ENCODE data around the gene LARGE1. TPM values are rescaled to one million over a fixed set of nuclear protein-coding genes. Genes with fewer than 3 reads are reported as not detected.
A peak's percentile ranks its signal among the peaks of the same experiment; 100 is the strongest.

The LARGE1 gene
- total and polyA plus RNA-seq, 5 donors, result 23.8 to 100.0 (median 73.1) TPM

DNA sequence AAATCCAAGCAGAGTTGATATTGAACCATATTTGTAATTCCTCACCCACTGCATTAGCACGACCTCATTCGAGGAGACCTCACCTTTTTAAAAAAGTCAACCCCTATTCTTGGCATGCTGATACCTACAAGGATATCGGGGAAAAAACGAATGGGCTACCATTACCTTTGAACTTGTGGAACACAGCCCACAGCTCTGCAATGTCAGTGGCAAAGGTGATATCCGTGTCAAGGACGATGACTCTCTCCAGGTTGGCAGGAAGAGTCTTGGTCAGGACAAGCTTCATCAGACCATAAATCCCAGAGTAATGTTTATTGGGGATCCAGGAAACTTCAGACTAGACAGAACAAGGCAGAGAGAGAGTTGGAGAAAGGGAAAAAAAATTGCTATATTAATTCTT is 355.6 kb downstream of the LARGE1 start:
- intact Hi-C loops (cut with DNase I), result no loop called here
- WGBS, result 88% methylated on average over 6 of the region's 6 CpGs
- no peaks in the 10 kb centered on the region for H3K9me3 ChIP-seq (ENCODE audit: control insufficient read depth, low read length)
- DNase-seq, result no peak
- no peak overlapping the region for H3K4me3 ChIP-seq (ENCODE audit: low read length)
- H3K4me1 ChIP-seq (ENCODE audit: control insufficient read depth, insufficient read depth, low read length), result peaks cover 7% of the 10 kb centered on the region
- no peak for ATAC-seq
- no peaks in the 10 kb centered on the region for H3K27me3 ChIP-seq (ENCODE audit: control insufficient read depth, insufficient read depth)
- no peak overlapping the region for H3K27ac ChIP-seq (ENCODE audit: low read length)

- Histone ChIP-seq H3K27ac (ENCODE audit: low read length) (no peak overlapping the region), H3K9me3 (ENCODE audit: control insufficient read depth, low read length) (no peaks in the 10 kb centered on the region), H3K27me3 (ENCODE audit: control insufficient read depth, insufficient read depth) (no peaks in the 10 kb centered on the region), H3K4me3 (ENCODE audit: low read length) (no peak overlapping the region), H3K4me1 (ENCODE audit: control insufficient read depth, insufficient read depth, low read length) (no peaks in the 10 kb centered on the region)
- intact Hi-C loops (cut with DNase I), result no loop called here
- no peak for ATAC-seq
- DNase-seq, result no peak
- 44% methylated on average over 14 of the region's 14 CpGs for WGBS
Observed at GRCh38 chr22:33563220-33563964, 356.9 kb downstream of the LARGE1 start.

DNA sequence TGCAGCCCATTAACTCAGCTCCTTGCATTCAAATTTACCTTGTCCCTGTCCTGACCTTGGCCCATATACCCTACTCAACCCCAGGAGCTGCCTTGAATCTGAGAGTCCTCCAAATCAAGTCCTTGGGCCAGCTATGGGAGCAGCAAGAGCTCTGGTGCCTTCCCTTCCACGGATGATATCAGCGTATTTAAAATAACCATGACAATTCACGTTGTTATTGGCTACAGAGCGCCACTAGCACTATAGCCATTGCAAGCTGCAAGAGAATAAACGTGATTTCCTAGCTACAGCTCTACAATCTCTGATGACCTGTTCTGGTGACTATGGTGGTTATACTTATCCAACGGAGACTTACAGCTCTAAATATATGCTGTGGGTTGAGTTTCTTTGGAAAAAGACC is 357.8 kb downstream of the LARGE1 start:
- H3K4me3 ChIP-seq (ENCODE audit: low read length), result no peak overlapping the region
- H3K4me1 ChIP-seq (ENCODE audit: control insufficient read depth, insufficient read depth, low read length), result no peaks in the 10 kb centered on the region
- intact Hi-C loops (cut with DNase I), result no loop called here
- H3K9me3 ChIP-seq (ENCODE audit: control insufficient read depth, low read length), result no peaks in the 10 kb centered on the region
- H3K27me3 ChIP-seq (ENCODE audit: control insufficient read depth, insufficient read depth), result no peaks in the 10 kb centered on the region
- 93% methylated on average over 6 of the region's 6 CpGs for WGBS
- DNase-seq (no peak), ATAC-seq (no peak)
- no peak overlapping the region for H3K27ac ChIP-seq (ENCODE audit: low read length)

DNA sequence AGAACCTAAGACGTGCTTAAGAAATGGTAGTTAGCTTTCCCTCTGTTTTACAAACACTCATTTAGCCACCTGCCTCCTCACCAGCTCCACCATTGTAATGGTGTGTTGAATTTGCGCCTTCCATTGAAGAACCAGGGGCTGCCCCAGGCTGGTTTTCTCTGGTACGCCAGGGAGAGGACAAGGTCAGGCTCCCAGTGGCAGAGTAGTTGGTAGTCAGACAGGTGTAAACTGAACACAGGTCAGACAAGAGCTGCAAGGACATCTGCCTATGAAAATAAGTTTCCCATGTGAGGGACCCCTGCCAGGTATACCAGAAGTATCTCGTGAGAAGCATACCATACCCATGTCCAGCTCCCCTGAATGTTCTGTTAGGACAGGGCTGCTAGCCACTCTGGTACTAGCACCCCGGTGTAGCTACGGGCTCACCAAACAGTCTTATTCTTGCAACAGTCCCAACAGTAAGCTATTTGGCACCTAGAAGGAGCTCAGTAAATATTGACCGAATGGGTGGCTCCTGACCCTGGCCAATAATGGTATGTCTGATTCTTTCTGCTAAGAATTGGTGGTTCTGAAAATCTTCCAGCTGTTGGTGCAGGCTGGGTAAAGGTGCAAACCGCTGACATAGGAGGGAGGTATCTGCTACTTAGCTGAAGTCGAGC is 359.0 kb downstream of the LARGE1 start:
- Histone ChIP-seq H3K4me1 (ENCODE audit: control insufficient read depth, insufficient read depth, low read length) (no peaks in the 10 kb centered on the region), H3K9me3 (ENCODE audit: control insufficient read depth, low read length) (no peaks in the 10 kb centered on the region), H3K27ac (ENCODE audit: low read length) (no peak overlapping the region), H3K4me3 (ENCODE audit: low read length) (no peak overlapping the region), H3K27me3 (ENCODE audit: control insufficient read depth, insufficient read depth) (no peaks in the 10 kb centered on the region)
- intact Hi-C loops (cut with DNase I), result no loop called here
- no peak for ATAC-seq
- no peak for DNase-seq
- WGBS, result 97% methylated on average over 9 of the region's 9 CpGs

- Histone ChIP-seq H3K4me1 (ENCODE audit: control insufficient read depth, insufficient read depth, low read length) (no peaks in the 10 kb centered on the region), H3K27me3 (ENCODE audit: control insufficient read depth, insufficient read depth) (no peaks in the 10 kb centered on the region), H3K27ac (ENCODE audit: low read length) (no peak overlapping the region), H3K9me3 (ENCODE audit: control insufficient read depth, low read length) (no peaks in the 10 kb centered on the region), H3K4me3 (ENCODE audit: low read length) (no peak overlapping the region)
- WGBS, result 95% methylated on average over 7 of the region's 7 CpGs
- DNase-seq, result no peak
- intact Hi-C loops (cut with DNase I), result no loop called here
- ATAC-seq, result no peak
Observed at GRCh38 chr22:33557836-33558235, 362.4 kb downstream of the LARGE1 start.

DNA sequence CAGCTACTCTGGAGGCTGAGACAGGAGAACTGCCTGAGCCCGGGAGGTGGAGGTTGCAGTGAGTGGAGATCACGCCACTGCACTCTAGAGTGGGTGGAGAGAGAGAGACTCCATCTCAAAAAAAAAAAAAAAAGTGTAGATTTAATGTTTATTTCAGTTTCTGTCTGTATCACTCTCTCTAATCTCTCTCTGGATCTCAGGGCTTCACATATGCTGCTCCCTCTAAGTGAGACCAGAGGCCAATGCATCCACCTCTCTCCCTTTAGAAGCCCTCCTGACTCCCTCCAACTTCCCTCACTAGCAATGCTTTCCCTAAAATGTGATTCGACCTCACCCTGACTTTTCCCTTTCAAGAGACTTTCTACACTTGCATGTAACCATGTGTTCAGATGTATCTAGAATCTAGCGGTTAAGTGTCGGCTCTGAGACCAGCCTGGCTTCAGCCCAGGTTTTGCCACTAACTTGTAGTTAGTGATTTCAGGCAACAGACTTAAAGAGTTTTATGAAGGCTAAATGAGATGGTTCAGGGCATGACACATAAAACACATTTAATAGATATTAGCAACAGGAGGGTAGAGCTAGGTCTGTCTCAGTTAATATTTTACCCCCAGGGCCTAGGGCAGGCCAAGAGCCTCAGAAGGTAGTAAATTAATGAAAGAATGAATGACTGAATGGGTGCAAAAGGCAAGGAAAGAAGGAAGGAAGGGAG is 364.3 kb downstream of the LARGE1 start:
- intact Hi-C loops (cut with DNase I), result no loop called here
- 91% methylated on average over 5 of the region's 5 CpGs for WGBS
- H3K27me3 ChIP-seq (ENCODE audit: control insufficient read depth, insufficient read depth), result no peaks in the 10 kb centered on the region
- no peak overlapping the region for H3K27ac ChIP-seq (ENCODE audit: low read length)
- no peaks in the 10 kb centered on the region for H3K4me1 ChIP-seq (ENCODE audit: control insufficient read depth, insufficient read depth, low read length)
- no peak overlapping the region for H3K4me3 ChIP-seq (ENCODE audit: low read length)
- no peaks in the 10 kb centered on the region for H3K9me3 ChIP-seq (ENCODE audit: control insufficient read depth, low read length)
- DNase-seq (no peak), ATAC-seq (no peak)

DNA sequence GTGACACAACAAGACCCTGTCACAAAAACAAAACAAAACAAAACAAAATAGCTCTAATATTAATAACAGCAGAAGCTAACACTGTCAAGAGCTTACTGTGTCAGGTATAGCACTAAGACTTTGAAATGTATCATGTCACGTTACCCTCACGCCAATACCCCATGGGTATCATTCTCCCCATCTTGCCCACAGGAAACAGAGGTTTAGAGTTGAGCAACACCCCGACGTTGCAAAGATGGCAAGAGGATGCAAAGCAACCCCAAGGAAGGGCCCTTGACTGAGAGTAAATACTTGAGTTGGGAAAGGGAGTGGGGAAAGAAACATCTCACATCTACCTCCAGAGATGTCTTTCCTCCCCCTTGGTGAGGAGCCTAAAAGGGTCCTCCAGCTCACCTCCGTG is 366.8 kb downstream of the LARGE1 start:
- intact Hi-C loops (cut with DNase I), result no loop called here
- H3K4me1 ChIP-seq (ENCODE audit: control insufficient read depth, insufficient read depth, low read length), result no peaks in the 10 kb centered on the region
- H3K4me3 ChIP-seq (ENCODE audit: low read length), result no peak overlapping the region
- H3K27ac ChIP-seq (ENCODE audit: low read length), result no peak overlapping the region
- ATAC-seq (no peak), DNase-seq (no peak)
- H3K27me3 ChIP-seq (ENCODE audit: control insufficient read depth, insufficient read depth), result no peaks in the 10 kb centered on the region
- no peaks in the 10 kb centered on the region for H3K9me3 ChIP-seq (ENCODE audit: control insufficient read depth, low read length)
- WGBS, result 82% methylated on average over 5 of the region's 5 CpGs

DNA sequence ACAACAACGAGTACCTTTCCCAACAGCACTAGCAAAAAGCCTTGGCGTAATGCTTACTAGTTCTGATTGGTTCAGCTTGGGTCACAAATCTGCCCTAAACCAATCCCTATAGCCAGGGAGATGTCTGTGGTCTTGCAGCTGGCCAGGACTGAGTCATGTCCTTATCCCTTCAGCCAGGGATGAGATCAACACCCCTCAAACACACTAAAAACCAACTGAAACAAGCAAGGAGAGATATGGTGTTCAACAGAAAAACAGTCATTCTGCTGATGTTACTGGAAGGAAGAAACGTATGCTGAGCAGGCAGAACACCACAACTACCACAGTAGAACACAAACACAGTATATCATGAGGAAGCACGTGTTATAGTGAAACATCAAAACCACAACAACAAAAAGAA is 375.6 kb downstream of the LARGE1 start:
- ATAC-seq (peak in 1 of 2 donors; percentile 43), DNase-seq (no peak)
- no peaks in the 10 kb centered on the region for H3K27me3 ChIP-seq (ENCODE audit: control insufficient read depth, insufficient read depth)
- no peaks in the 10 kb centered on the region for H3K9me3 ChIP-seq (ENCODE audit: control insufficient read depth, low read length)
- WGBS, result 76% methylated on average over 4 of the region's 4 CpGs
- H3K4me3 ChIP-seq (ENCODE audit: low read length), result no peak overlapping the region
- intact Hi-C loops (cut with DNase I), result no loop called here
- H3K4me1 ChIP-seq (ENCODE audit: control insufficient read depth, insufficient read depth, low read length), result peaks cover 14% of the 10 kb centered on the region
- no peak overlapping the region for H3K27ac ChIP-seq (ENCODE audit: low read length)

GRCh38 chr22:33542722-33543121 is 377.6 kb downstream of the LARGE1 start:
- ATAC-seq (no peak), DNase-seq (no peak)
- intact Hi-C loops (cut with DNase I), result no loop called here
- no peaks in the 10 kb centered on the region for H3K27me3 ChIP-seq (ENCODE audit: control insufficient read depth, insufficient read depth)
- no peak overlapping the region for H3K4me3 ChIP-seq (ENCODE audit: low read length)
- 98% methylated on average over 4 of the region's 4 CpGs for WGBS
- no peaks in the 10 kb centered on the region for H3K9me3 ChIP-seq (ENCODE audit: control insufficient read depth, low read length)
- H3K4me1 ChIP-seq (ENCODE audit: control insufficient read depth, insufficient read depth, low read length), result peaks cover 14% of the 10 kb centered on the region
- H3K27ac ChIP-seq (ENCODE audit: low read length), result no peak overlapping the region

- intact Hi-C loops (cut with DNase I), result no loop called here
- DNase-seq (no peak), ATAC-seq (peak; percentile 57 to 68)
- Histone ChIP-seq H3K9me3 (ENCODE audit: control insufficient read depth, low read length) (no peaks in the 10 kb centered on the region), H3K27ac (ENCODE audit: low read length) (no peak overlapping the region), H3K4me1 (ENCODE audit: control insufficient read depth, insufficient read depth, low read length) (peaks cover 14% of the 10 kb centered on the region), H3K27me3 (ENCODE audit: control insufficient read depth, insufficient read depth) (no peaks in the 10 kb centered on the region), H3K4me3 (ENCODE audit: low read length) (no peak overlapping the region)
- WGBS, result 54% methylated on average over 3 of the region's 3 CpGs
Observed at GRCh38 chr22:33542153-33542552, 378.1 kb downstream of the LARGE1 start.

All from right cardiac atrium (tissue), 5 donors.